Measurements from ENCODE around the gene DNAH10. TPM values are rescaled to one million over a fixed set of nuclear protein-coding genes. Genes with fewer than 3 reads are reported as not detected.

DNAH10 gene
- total and polyA plus RNA-seq, 2 of the 4 experiments (the other 2 are of a cell fraction), result 0.18 to 0.22 TPM

- no CpG with 5 or more reads among the region's 5 CpGs for WGBS, 2 experiments (ENCODE audit: extremely low coverage in 2 of 2, insufficient read length in 1 of 2)
- Histone ChIP-seq H4K20me1 (ENCODE audit: insufficient read depth, low read length) (peaks cover 18% of the 10 kb centered on the region; the same call in 1 of the 2 replicates), H2BK15ac (ENCODE audit: low read depth, low read length) (no peak overlapping the region), H4K8ac (ENCODE audit: low read depth in 2 of 2, low read length in 2 of 2) (no peak overlapping the region; a peak in 1 of 4 replicates), H4K91ac (ENCODE audit: insufficient read depth, low read depth, low read length) (no peak overlapping the region), H3K27ac (ENCODE audit: insufficient read depth, low read length) (no peak overlapping the region), H3K4me2 (ENCODE audit: low read depth, low read length) (no peak overlapping the region), H2AK5ac (ENCODE audit: low read depth, low read length) (peak overlapping the region; percentile 1; the same call in 1 of the 2 replicates), H3K23ac (ENCODE audit: low read depth, low read length) (no peak overlapping the region), H2AK9ac (replicated peaks; ENCODE audit: low read depth, low read length, poor library complexity) (no peak overlapping the region), H3K27me3 (ENCODE audit: control insufficient read depth, insufficient read depth, low read length) (no peaks in the 10 kb centered on the region), H3K56ac (ENCODE audit: extremely low read depth, insufficient read depth, low read length) (no peak overlapping the region), H3K36me3 (ENCODE audit: control insufficient read depth, insufficient read depth, low read length) (peaks cover 2% of the 10 kb centered on the region; the same call in 1 of the 2 replicates), H3K9me1 (ENCODE audit: insufficient read depth, low read length) (peaks cover 16% of the 10 kb centered on the region), H3K4me1 (ENCODE audit: control insufficient read depth, insufficient read depth, low read length) (peaks cover 12% of the 10 kb centered on the region), H2BK5ac (ENCODE audit: low read depth, low read length, poor library complexity, severe bottlenecking) (no peak overlapping the region), H3K4me3 (ENCODE audit: insufficient read depth, low read depth, low read length) (no peak overlapping the region), H3K4ac (ENCODE audit: low read depth, low read length) (no peak overlapping the region), H3K18ac (ENCODE audit: low read depth, low read length) (no peak overlapping the region), H3K9me3 (ENCODE audit: control insufficient read depth, insufficient read depth, low read length) (no peaks in the 10 kb centered on the region), H3K9ac (ENCODE audit: low read depth, low read length) (no peak overlapping the region), H3K14ac (replicated peaks; ENCODE audit: low read depth, low read length) (no peak overlapping the region), H4K5ac (ENCODE audit: low read depth, low read length) (no peak overlapping the region), H3K79me1 (ENCODE audit: low read depth in 1 of 2, low read length in 2 of 2) (peaks cover 31 to 70% of the 10 kb centered on the region in 2 experiments), H2AFZ (replicated peaks; ENCODE audit: low read length, poor library complexity) (no peak overlapping the region), H2BK120ac (ENCODE audit: low read depth, low read length) (no peak overlapping the region), H2BK20ac (ENCODE audit: low read depth, low read length) (no peak overlapping the region)
- ChIA-PET CTCF (no interaction called here), POLR2A (ENCODE audit: unreplicated experiment) (interaction anchor here (0.5 kb wide), 1 partner anchor 951 kb away, joined by 12 read pairs; no protein-coding TSS in a partner anchor)
- dilution Hi-C loops (cut with HindIII; ENCODE audit: low sequenced_read_pairs, unreplicated experiment), result no loop called here
- in situ Hi-C loops (cut with MboI; ENCODE audit: low sequenced_read_pairs), result no loop called here
- no TSS peak for BruUV-seq (replicated peaks)
- intact Hi-C loops (cut with micrococcal nuclease), result no loop called here
- TF ChIP-seq POLR2A (IDR thresholded peaks at IDR 0.05; ENCODE audit: low read depth, low read length), result no peak
- no peak for TF ChIP-seq CTCF (conservative IDR thresholded peaks at IDR 0.05; ENCODE audit: low read depth, low read length)
- TF ChIP-seq FOS (IDR thresholded peaks at IDR 0.05; ENCODE audit: low read depth, low read length), result no peak
- no peak for TF ChIP-seq MAFK (IDR thresholded peaks at IDR 0.05; ENCODE audit: low read depth, low read length)
- no peak for TF ChIP-seq BHLHE40 (IDR thresholded peaks at IDR 0.05; ENCODE audit: low read depth, low read length)
- TF ChIP-seq RCOR1 (IDR thresholded peaks at IDR 0.05; ENCODE audit: insufficient replicate concordance, low read length), result no peak
- no peak for TF ChIP-seq CEBPB (IDR thresholded peaks at IDR 0.05; ENCODE audit: low read depth, low read length)
- TF ChIP-seq CHD1 (IDR thresholded peaks at IDR 0.05; ENCODE audit: low read depth, low read length), result no peak
- TF ChIP-seq SMC3 (IDR thresholded peaks at IDR 0.05; ENCODE audit: low read depth, low read length), result no peak
- TF ChIP-seq NFE2L2 (IDR thresholded peaks at IDR 0.05; ENCODE audit: low read depth, low read length), result no peak
- no peak for TF ChIP-seq RAD21 (IDR thresholded peaks at IDR 0.05; ENCODE audit: low read length)
- TF ChIP-seq RFX5 (IDR thresholded peaks at IDR 0.05; ENCODE audit: low read depth, low read length), result no peak
- TF ChIP-seq, protein P1, sequence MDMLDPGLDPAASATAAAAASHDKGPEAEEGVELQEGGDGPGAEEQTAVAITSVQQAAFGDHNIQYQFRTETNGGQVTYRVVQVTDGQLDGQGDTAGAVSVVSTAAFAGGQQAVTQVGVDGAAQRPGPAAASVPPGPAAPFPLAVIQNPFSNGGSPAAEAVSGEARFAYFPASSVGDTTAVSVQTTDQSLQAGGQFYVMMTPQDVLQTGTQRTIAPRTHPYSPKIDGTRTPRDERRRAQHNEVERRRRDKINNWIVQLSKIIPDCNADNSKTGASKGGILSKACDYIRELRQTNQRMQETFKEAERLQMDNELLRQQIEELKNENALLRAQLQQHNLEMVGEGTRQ (IDR thresholded peaks at IDR 0.05; ENCODE audit: low read depth, low read length), result no peak
- no peak for TF ChIP-seq MXI1 (IDR thresholded peaks at IDR 0.05; ENCODE audit: borderline replicate concordance, low read depth, low read length)
- TF ChIP-seq, protein P2, sequence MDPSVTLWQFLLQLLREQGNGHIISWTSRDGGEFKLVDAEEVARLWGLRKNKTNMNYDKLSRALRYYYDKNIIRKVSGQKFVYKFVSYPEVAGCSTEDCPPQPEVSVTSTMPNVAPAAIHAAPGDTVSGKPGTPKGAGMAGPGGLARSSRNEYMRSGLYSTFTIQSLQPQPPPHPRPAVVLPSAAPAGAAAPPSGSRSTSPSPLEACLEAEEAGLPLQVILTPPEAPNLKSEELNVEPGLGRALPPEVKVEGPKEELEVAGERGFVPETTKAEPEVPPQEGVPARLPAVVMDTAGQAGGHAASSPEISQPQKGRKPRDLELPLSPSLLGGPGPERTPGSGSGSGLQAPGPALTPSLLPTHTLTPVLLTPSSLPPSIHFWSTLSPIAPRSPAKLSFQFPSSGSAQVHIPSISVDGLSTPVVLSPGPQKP (IDR thresholded peaks at IDR 0.05; ENCODE audit: borderline replicate concordance, low read depth, low read length), result no peak
- TF ChIP-seq MAZ (IDR thresholded peaks at IDR 0.05; ENCODE audit: borderline replicate concordance, low read depth, low read length), result no peak
- ATAC-seq (ENCODE audit: low read depth), result no peak
- DNase-seq, result no peak
These were observed 203.3 kb downstream of the DNAH10 start for GRCh38 chr12:123965382-123965781.
